C4-2B (cell line): Measurements from ENCODE around the gene GCFC2.

Experiments used
- H3K27ac ChIP-seq: fragments of 450-650 bp; 2 replicates; pipeline ENCODE4 v1.5.1; 2017
- CTCF ChIP-seq: fragments of 450-650 bp; conservative IDR thresholded peaks from 2 replicates; pipeline ENCODE4 v1.5.1; 2017; ENCODE audit warnings: mild to moderate bottlenecking
- ZFX ChIP-seq: fragments of 450-650 bp; IDR thresholded peaks from 2 replicates; pipeline ENCODE4 v1.6.1; 2017

Gene GCFC2

DNA sequence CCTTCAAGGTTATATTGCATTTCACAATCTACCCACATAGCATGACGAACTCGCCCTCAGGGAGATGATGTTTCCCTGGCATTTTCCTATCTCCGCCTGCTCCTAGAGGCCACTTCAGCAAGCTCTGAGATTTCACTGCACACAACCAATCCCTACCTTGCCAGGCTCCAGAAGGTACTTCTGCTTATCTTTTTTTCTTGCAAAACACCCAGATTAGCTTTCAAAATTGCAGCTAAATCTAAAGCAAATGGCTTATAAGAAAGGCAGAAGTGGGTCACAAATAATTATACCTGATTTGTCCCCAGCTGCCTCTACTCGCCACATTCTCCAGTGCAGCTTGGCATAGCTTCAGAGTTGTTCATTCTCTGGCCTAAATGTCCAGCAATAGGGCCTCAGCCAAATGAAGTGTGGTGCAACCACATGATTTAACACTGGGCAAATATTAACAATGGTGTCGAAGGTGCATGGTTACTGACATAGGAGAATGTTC lies 96.5 kb downstream of the GCFC2 start:
- no peak for TF ChIP-seq ZFX
- no peak for TF ChIP-seq CTCF
- H3K27ac ChIP-seq: no peak overlapping the region

GRCh38 chr2:75612862-75613243 lies 97.9 kb downstream of the GCFC2 start:
- TF ChIP-seq ZFX: no peak
- no peak for TF ChIP-seq CTCF
- no peak overlapping the region for H3K27ac ChIP-seq
